A673 (cell line): Measurements from ENCODE around the gene NID1. TPM values are rescaled to one million over a fixed set of nuclear protein-coding genes. Genes with fewer than 3 reads are reported as not detected.

ENCODE experiments used
- BruUV-seq: library from RNA; stranded (reverse); fragments of 400-500 nt; replicated peaks from 2 replicates; lab custom pipeline; 2021; lab: Mats Ljungman, UMichigan
- CTCF ChIA-PET: fragments of 300-600 bp; sonication (Branson Sonifier 250); formaldehyde crosslinking; loops from one replicate; lab custom pipeline; 2022; ENCODE audit warnings: antibody characterized with exemption; lab: Charles Lee
- POLR2A ChIA-PET: fragments of 300-600 bp; sonication (Branson Sonifier 250); formaldehyde crosslinking; loops from one replicate; lab custom pipeline; 2022; ENCODE audit warnings: antibody characterized with exemption; ENCODE audit not compliant: low non-redundant PET; lab: Charles Lee
- DNase-seq: peaks from one replicate; pipeline ENCODE4 v3.0.0-alpha.2; 2015; ENCODE audit warnings: low spot score
- H3K27ac ChIP-seq: fragments of 200-600 bp; sonication (generic); 2 replicates; pipeline ENCODE4 v1.5.1; 2016; ENCODE audit warnings: mixed run types, low read depth, mild to moderate bottlenecking, mixed read lengths, antibody characterized with exemption, low read length; ENCODE audit not compliant: poor library complexity, severe bottlenecking
- H3K27me3 ChIP-seq: fragments of 200-600 bp; sonication (generic); replicated peaks from 2 replicates; pipeline ENCODE4 v1.6.1; 2017; ENCODE audit warnings: mixed run types, low read depth, mild to moderate bottlenecking, mixed read lengths, antibody characterized with exemption, low read length; ENCODE audit not compliant: insufficient read depth, poor library complexity
- H3K36me3 ChIP-seq: fragments of 200-600 bp; sonication (generic); 2 replicates; pipeline ENCODE4 v1.6.1; 2016; ENCODE audit warnings: mixed run types, mild to moderate bottlenecking, mixed read lengths, antibody characterized with exemption, low read length; ENCODE audit not compliant: insufficient read depth, poor library complexity, severe bottlenecking
- H3K4me1 ChIP-seq: fragments of 200-600 bp; sonication (generic); 2 replicates; pipeline ENCODE4 v1.6.1; 2017; ENCODE audit warnings: mixed run types, mild to moderate bottlenecking, mixed read lengths, antibody characterized with exemption, low read length; ENCODE audit not compliant: insufficient read depth, poor library complexity, severe bottlenecking
- H3K4me3 ChIP-seq: fragments of 200-600 bp; sonication (generic); 2 replicates; pipeline ENCODE4 v1.5.1; 2016; ENCODE audit warnings: low read depth, mixed run types, mild to moderate bottlenecking, mixed read lengths, low read length; ENCODE audit not compliant: poor library complexity, severe bottlenecking
- H3K9me3 ChIP-seq: fragments of 200-600 bp; sonication (generic); 2 replicates; pipeline ENCODE4 v1.6.1; 2016; ENCODE audit warnings: mixed run types, low read depth, mild to moderate bottlenecking, mixed read lengths, antibody characterized with exemption, low read length; ENCODE audit not compliant: poor library complexity, severe bottlenecking
- CTCF ChIP-seq: fragments of 300-800, 200-600 bp; sonication (generic); conservative IDR thresholded peaks from 2 replicates; pipeline ENCODE4 v1.5.1; 2017; ENCODE audit warnings: low read depth, mild to moderate bottlenecking, antibody characterized with exemption, low read length, moderate library complexity, mixed read lengths
- EZH2 ChIP-seq: fragments of 200-600 bp; sonication (generic); IDR thresholded peaks from 2 replicates; pipeline ENCODE4 v1.6.1; 2017; ENCODE audit warnings: borderline replicate concordance, low read depth, mild to moderate bottlenecking, mixed read lengths, antibody characterized with exemption, low read length; ENCODE audit not compliant: poor library complexity, severe bottlenecking
- intact Hi-C: fragments of 100-400 bp; cut with micrococcal nuclease; formaldehyde crosslinking; loops from one replicate; pipeline ENCODE4 v1.10.0; 2022; ENCODE audit not compliant: unreplicated experiment
- total RNA-seq: library from RNA; stranded (reverse); gene quantifications from 2 replicates; pipeline ENCODE4 v1.2.3, GENCODE V29; 2021

NID1 gene
- total RNA-seq, 1 experiment from 2014 or later, result 0.64 TPM

GRCh38 chr1:236060286-236060685 lies 4.6 kb downstream of the NID1 start:
- Histone ChIP-seq H3K27ac (no peak overlapping the region), H3K4me1 (no peaks in the 10 kb centered on the region), H3K36me3 (no peaks in the 10 kb centered on the region), H3K9me3 (no peaks in the 10 kb centered on the region), H3K4me3 (no peak overlapping the region), H3K27me3 (no peaks in the 10 kb centered on the region)
- intact Hi-C loops, result no loop called here
- CTCF ChIA-PET, result no interaction called here
- DNase-seq, result no peak
- POLR2A ChIA-PET, result no interaction called here
- no TSS peak for BruUV-seq
- TF ChIP-seq CTCF (no peak), EZH2 (no peak)

- no peak overlapping the region for H3K4me3 ChIP-seq
- H3K9me3 ChIP-seq, result no peaks in the 10 kb centered on the region
- no TSS peak for BruUV-seq
- TF ChIP-seq CTCF, result no peak
- TF ChIP-seq EZH2, result no peak
- no peaks in the 10 kb centered on the region for H3K27me3 ChIP-seq
- H3K4me1 ChIP-seq, result no peaks in the 10 kb centered on the region
- DNase-seq, result no peak
- POLR2A ChIA-PET, result no interaction called here
- no peak overlapping the region for H3K27ac ChIP-seq
- CTCF ChIA-PET, result no interaction called here
- H3K36me3 ChIP-seq, result no peaks in the 10 kb centered on the region
- intact Hi-C loops, result no loop called here
Observed at GRCh38 chr1:236059011-236059410, 5.9 kb downstream of the NID1 start.

GRCh38 chr1:236058141-236058934 lies 6.6 kb downstream of the NID1 start:
- Histone ChIP-seq H3K9me3 (no peaks in the 10 kb centered on the region), H3K4me1 (no peaks in the 10 kb centered on the region), H3K36me3 (no peaks in the 10 kb centered on the region), H3K4me3 (no peak overlapping the region), H3K27me3 (no peaks in the 10 kb centered on the region), H3K27ac (no peak overlapping the region)
- no peak for DNase-seq
- POLR2A ChIA-PET, result no interaction called here
- no peak for TF ChIP-seq EZH2
- no peak for TF ChIP-seq CTCF
- no TSS peak for BruUV-seq
- intact Hi-C loops, result no loop called here
- CTCF ChIA-PET, result no interaction called here
